GM12878 (cell line): Measurements from ENCODE around the gene SCAMP5. TPM values are rescaled to one million over a fixed set of nuclear protein-coding genes. Genes with fewer than 3 reads are reported as not detected.

Experiments
- ATAC-seq: fragments of 200-7000 bp; cut with Tn5 transposase; 3 replicates; pipeline ENCODE4 v1.9.1; 2020; ENCODE audit warnings: mild to moderate bottlenecking, moderate library complexity
- BruUV-seq: library from RNA; stranded (reverse); fragments of 400-500 nt; replicated peaks from 2 replicates; lab custom pipeline; 2021; lab: Mats Ljungman, UMichigan
- CTCF ChIA-PET: fragments of 300-600 bp; sonication (Branson Sonifier 250); formaldehyde crosslinking; extraction: SDS; loops from one replicate; lab custom pipeline; 2021; ENCODE audit warnings: inconsistent platforms; lab: Yijun Ruan, JAX
- POLR2A ChIA-PET: fragments of 350-600 bp; formaldehyde crosslinking; extraction: SDS; loops from one replicate; lab custom pipeline; 2021; ENCODE audit warnings: inconsistent platforms; lab: Charles Lee
- RAD21 ChIA-PET: fragments of 300-600 bp; sonication (Branson Sonifier 250); formaldehyde crosslinking; loops from one replicate; lab custom pipeline; 2023; ENCODE audit warnings: antibody characterized with exemption; ENCODE audit not compliant: unreplicated experiment; lab: Charles Lee
- SMC1A ChIA-PET: fragments of 300-600 bp; sonication (Branson Sonifier 250); formaldehyde crosslinking; loops from one replicate; lab custom pipeline; 2023; ENCODE audit not compliant: unreplicated experiment, uncharacterized antibody; lab: Charles Lee
- DNase-seq: peaks from one replicate; pipeline ENCODE4 v3.0.0-alpha.2; 2011; ENCODE audit warnings: low read depth, low spot score
- FAIRE-seq: peaks from 3 replicates; lab custom pipeline; 2011; peaks lifted over from hg19 to GRCh38; lab: Jason Lieb, UNC
- H2AFZ ChIP-seq: 2 replicates; pipeline ENCODE4 v1.6.0; 2011; ENCODE audit warnings: low read depth, low read length, control low read depth; ENCODE audit not compliant: control insufficient read depth
- H3K27ac ChIP-seq: 2 replicates; pipeline ENCODE4 v1.5.1; 2011; ENCODE audit warnings: control low read depth; ENCODE audit not compliant: control insufficient read depth, insufficient read depth
- H3K27me3 ChIP-seq, 2 experiments: replicated peaks in 1 of 2; 2 replicates each; pipeline versions ENCODE4 v1.6.0 to v1.6.1; 2011; ENCODE audit warnings: low read length in 1 of 2; ENCODE audit not compliant: control insufficient read depth in 2 of 2, insufficient read depth in 2 of 2
- H3K36me3 ChIP-seq, 2 experiments: 2 replicates each; pipeline ENCODE4 v1.5.1; 2011; ENCODE audit warnings: low read length in 1 of 2; ENCODE audit not compliant: control insufficient read depth in 2 of 2, insufficient read depth in 2 of 2
- H3K4me1 ChIP-seq: 2 replicates; pipeline ENCODE4 v1.6.1; 2011; ENCODE audit warnings: mild to moderate bottlenecking, low read length, moderate library complexity, mixed read lengths; ENCODE audit not compliant: control insufficient read depth, insufficient read depth
- H3K4me2 ChIP-seq: 2 replicates; pipeline ENCODE4 v1.6.0; 2011; ENCODE audit warnings: control low read depth; ENCODE audit not compliant: control insufficient read depth, insufficient read depth
- H3K4me3 ChIP-seq: fragments of 200-600 bp; sonication (generic); 2 replicates; pipeline ENCODE4 v1.5.1; 2016
- H3K79me2 ChIP-seq: 2 replicates; pipeline ENCODE4 v1.6.0; 2011; ENCODE audit warnings: low read length; ENCODE audit not compliant: control insufficient read depth, insufficient read depth
- H3K9ac ChIP-seq: 2 replicates; pipeline ENCODE4 v1.8.0; 2011; ENCODE audit warnings: low read length, control low read depth, mixed read lengths; ENCODE audit not compliant: control insufficient read depth, insufficient read depth
- H3K9me3 ChIP-seq: replicated peaks from 3 replicates; pipeline ENCODE4 v1.5.1; 2011; ENCODE audit warnings: mild to moderate bottlenecking, low read length; ENCODE audit not compliant: control insufficient read depth, insufficient read depth
- H4K20me1 ChIP-seq: 2 replicates; pipeline ENCODE4 v1.6.0; 2011; ENCODE audit not compliant: control insufficient read depth, insufficient read depth
- ETV6 ChIP-seq, 2 experiments: fragments of 450-650 bp in 1 of 2; IDR thresholded peaks in 1 of 2; conservative IDR thresholded peaks in 1 of 2; 2 replicates each; pipeline ENCODE4 v1.6.1; 2014; ENCODE audit warnings: antibody characterized with exemption in 1 of 2, borderline replicate concordance in 1 of 2, low read depth in 1 of 2, mild to moderate bottlenecking in 1 of 2, moderate library complexity in 1 of 2
- RAD21 ChIP-seq: IDR thresholded peaks from 2 replicates; pipeline ENCODE4 v1.6.1; 2011; ENCODE audit warnings: mild to moderate bottlenecking, low read depth, low read length, moderate library complexity; ENCODE audit not compliant: insufficient read depth
- WGBS: methylation state at CpG from one replicate; pipeline ENCODE4 v1.1.6; 2016; ENCODE audit warnings: low lambda C conversion rate; ENCODE audit not compliant: insufficient replicate concordance, insufficient coverage; ENCODE audit errors: missing lambda C conversion rate; 5-methylcytosine and 5-hydroxymethylcytosine counted together
- in situ Hi-C: fragments of 300-500 bp; cut with MboI; formaldehyde crosslinking; loops from 9 replicates; pipeline ENCODE4 v1.14.3; 2018; ENCODE audit warnings: mixed read lengths
- intact Hi-C: fragments of 100-400 bp; cut with micrococcal nuclease; formaldehyde crosslinking; loops from one replicate; pipeline ENCODE4 v1.14.2; 2022; ENCODE audit not compliant: unreplicated experiment
- polyA plus RNA-seq, 11 experiments: library from polyadenylated mRNA; depleted of rRNA in 4 of 11; unstranded in 6 of 11; stranded (reverse) in 5 of 11; fragments of >200 nt; fragmentation: Nextera tagmentation in 4 of 11; fragmentation: Illumina TruSeq in 1 of 11; extraction: Ambion mirVana in 4 of 11; extraction: Trizol in 1 of 11; gene quantifications; 1 replicate in 1 of 11; 2 replicates in 10 of 11; pipeline versions ENCODE4 v1.2.1 to v1.2.3, GENCODE V29; 2011 to 2016; ENCODE audit warnings: inconsistent platforms in 2 of 11, missing spikeins in 2 of 11, low read depth in 1 of 11
- total RNA-seq, 4 experiments: library from RNA; depleted of rRNA in 3 of 4; stranded (reverse); fragments of >200 nt in 3 of 4; fragmentation: Illumina TruSeq in 1 of 4; extraction: Trizol in 1 of 4; gene quantifications; 2 replicates each; pipeline versions ENCODE4 v1.2.1 to v1.2.3, GENCODE V29; 2013 to 2021
- TF ChIP-seq, protein P1 (sequence below), 3 experiments: IDR thresholded peaks in 2 of 3; conservative IDR thresholded peaks in 1 of 3; 2 replicates each; pipeline ENCODE4 v1.5.1; 2011; ENCODE audit warnings: low read depth in 3 of 3, low read length in 3 of 3, mild to moderate bottlenecking in 3 of 3, control low read depth in 2 of 3, moderate library complexity in 2 of 3, inconsistent platforms in 1 of 3, mixed read lengths in 1 of 3; ENCODE audit not compliant: control insufficient read depth in 2 of 3, insufficient read depth in 1 of 3; ENCODE audit errors: extremely low read depth in 1 of 3

SCAMP5 gene
- total and polyA plus RNA-seq, 10 of the 15 experiments (the other 5 are each of a cell fraction or from before 2014, with no cell fraction given): 1.6 to 41.6 (median 16.9) TPM

DNA sequence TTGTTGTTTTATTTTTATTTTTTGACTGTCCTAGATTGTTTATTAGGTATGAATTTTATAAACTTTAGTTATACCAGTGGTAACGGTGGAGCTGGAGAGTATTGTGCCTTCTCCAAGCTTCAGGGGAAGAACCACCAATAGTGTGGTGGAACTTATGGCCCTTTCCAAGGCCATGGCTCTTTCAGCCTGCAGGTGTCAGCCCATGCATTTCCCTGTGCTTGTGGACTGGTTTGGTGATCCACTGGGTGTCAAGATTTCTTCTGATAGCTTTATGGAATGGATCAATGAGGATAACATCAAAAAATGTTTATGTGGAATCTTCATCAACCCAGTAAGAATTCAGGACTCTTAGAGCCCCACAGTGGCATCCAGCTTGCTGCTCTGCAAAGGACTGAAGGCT, 19.2 kb upstream of the SCAMP5 start:
- ATAC-seq (no peak), FAIRE-seq (no peak), DNase-seq (no peak)
- POLR2A ChIA-PET: interaction anchor here (0.6 kb wide), 1 partner anchor 130 kb away, joined by 3 read pairs; no protein-coding TSS in a partner anchor
- SMC1A ChIA-PET: interaction anchor here (0.9 kb wide), 1 partner anchor 68 kb away, joined by 3 read pairs; no protein-coding TSS in a partner anchor
- Histone ChIP-seq H3K79me2 (no peaks in the 10 kb centered on the region), H3K27me3 (no peaks in the 10 kb centered on the region), H3K4me3 (no peak overlapping the region), H3K36me3 (no peaks in the 10 kb centered on the region), H3K9ac (no peak overlapping the region), H3K4me1 (no peaks in the 10 kb centered on the region), H2AFZ (no peak overlapping the region), H3K4me2 (no peak overlapping the region), H3K9me3 (no peaks in the 10 kb centered on the region), H3K27ac (no peak overlapping the region), H4K20me1 (no peaks in the 10 kb centered on the region)
- in situ Hi-C loops (no loop called here), intact Hi-C loops (no loop called here)
- CTCF ChIA-PET: interaction anchor here (1.0 kb wide), 1 partner anchor 207 kb away, joined by 4 read pairs; no protein-coding TSS in a partner anchor
- TF ChIP-seq, protein P1, sequence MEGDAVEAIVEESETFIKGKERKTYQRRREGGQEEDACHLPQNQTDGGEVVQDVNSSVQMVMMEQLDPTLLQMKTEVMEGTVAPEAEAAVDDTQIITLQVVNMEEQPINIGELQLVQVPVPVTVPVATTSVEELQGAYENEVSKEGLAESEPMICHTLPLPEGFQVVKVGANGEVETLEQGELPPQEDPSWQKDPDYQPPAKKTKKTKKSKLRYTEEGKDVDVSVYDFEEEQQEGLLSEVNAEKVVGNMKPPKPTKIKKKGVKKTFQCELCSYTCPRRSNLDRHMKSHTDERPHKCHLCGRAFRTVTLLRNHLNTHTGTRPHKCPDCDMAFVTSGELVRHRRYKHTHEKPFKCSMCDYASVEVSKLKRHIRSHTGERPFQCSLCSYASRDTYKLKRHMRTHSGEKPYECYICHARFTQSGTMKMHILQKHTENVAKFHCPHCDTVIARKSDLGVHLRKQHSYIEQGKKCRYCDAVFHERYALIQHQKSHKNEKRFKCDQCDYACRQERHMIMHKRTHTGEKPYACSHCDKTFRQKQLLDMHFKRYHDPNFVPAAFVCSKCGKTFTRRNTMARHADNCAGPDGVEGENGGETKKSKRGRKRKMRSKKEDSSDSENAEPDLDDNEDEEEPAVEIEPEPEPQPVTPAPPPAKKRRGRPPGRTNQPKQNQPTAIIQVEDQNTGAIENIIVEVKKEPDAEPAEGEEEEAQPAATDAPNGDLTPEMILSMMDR (IDR thresholded peaks at IDR 0.05 in 2 of 3, conservative IDR thresholded peaks at IDR 0.05 in 1 of 3; ENCODE audit: control insufficient read depth in 2 of 3, extremely low read depth in 1 of 3, insufficient read depth in 1 of 3, low read depth in 3 of 3, low read length in 3 of 3): peak in 1 of 3 experiments; percentile 13; a peak in 2 of 6 replicates
- TF ChIP-seq ETV6 (conservative IDR thresholded peaks at IDR 0.05 in 1 of 2, IDR thresholded peaks at IDR 0.05 in 1 of 2; ENCODE audit: borderline replicate concordance in 1 of 2, low read depth in 1 of 2) (no peak), RAD21 (peak; percentile 25; the same call in 1 of the 2 replicates)
- BruUV-seq: no TSS peak
- WGBS: 0% methylated on average over 1 of the region's 1 CpG
- RAD21 ChIA-PET: interaction anchor here (1.7 kb wide), 1 partner anchor 228 kb away, joined by 3 read pairs; no protein-coding TSS in a partner anchor
